ENCODE measurements around the gene EMC10. TPM values are rescaled to one million over a fixed set of nuclear protein-coding genes. Genes with fewer than 3 reads are reported as not detected.

The EMC10 gene
- total RNA-seq, 1 experiment from 2014 or later = 66.7 TPM

DNA sequence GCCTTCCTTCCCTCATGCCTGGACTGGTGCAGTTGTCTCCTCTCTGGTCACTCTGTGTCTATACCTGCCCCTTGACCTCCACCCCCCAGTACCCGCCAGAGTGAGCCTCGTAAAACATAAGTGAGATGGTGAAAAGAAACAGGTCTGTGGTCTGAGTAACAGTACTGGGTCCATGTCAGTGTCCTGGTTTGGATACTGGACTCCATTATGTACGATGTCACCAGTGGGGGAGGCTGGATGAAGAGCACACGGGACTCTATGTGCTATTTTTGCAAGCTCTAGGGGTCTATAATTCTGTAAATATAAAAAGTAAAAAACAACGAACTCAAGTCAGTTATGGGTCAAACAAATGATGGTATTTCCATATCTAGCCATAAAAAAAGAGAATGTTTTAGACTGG lies 29.3 kb upstream of the EMC10 start:
- no peak for ATAC-seq
- Histone ChIP-seq H3K27ac (ENCODE audit: low read length) (no peak overlapping the region), H3K4me1 (ENCODE audit: control insufficient read depth, insufficient read depth, low read length) (no peaks in the 10 kb centered on the region), H3K36me3 (ENCODE audit: control insufficient read depth, insufficient read depth, low read length) (no peaks in the 10 kb centered on the region), H3K4me3 (ENCODE audit: low read depth in 2 of 2, low read length in 2 of 2) (no peak overlapping the region), H3K27me3 (ENCODE audit: control insufficient read depth, insufficient read depth, low read length) (no peaks in the 10 kb centered on the region), H3K9me3 (ENCODE audit: control insufficient read depth, insufficient read depth, low read depth, low read length) (no peaks in the 10 kb centered on the region)
- DNase-seq (ENCODE audit: low read depth, low spot score) = no peak
- BruUV-seq (replicated peaks) = no TSS peak
- ChIA-PET CTCF (no interaction called here), POLR2A (no interaction called here)
- intact Hi-C loops (cut with micrococcal nuclease; ENCODE audit: unreplicated experiment) (no loop called here), in situ Hi-C loops (cut with HindIII; ENCODE audit: low pct_unique_long_range_greater_than_20kb, low sequenced_read_pairs) (no loop called here)
- TF ChIP-seq CTCF (IDR thresholded peaks at IDR 0.05) (no peak), REST (IDR thresholded peaks at IDR 0.05; ENCODE audit: insufficient read depth in 1 of 2, low read depth in 2 of 2, low read length in 1 of 2) (no peak), POLR2AphosphoS5 (IDR thresholded peaks at IDR 0.05; ENCODE audit: low read depth, low read length) (no peak)

- Histone ChIP-seq H3K27me3 (ENCODE audit: control insufficient read depth, insufficient read depth, low read length) (no peaks in the 10 kb centered on the region), H3K27ac (ENCODE audit: low read length) (no peak overlapping the region), H3K9me3 (ENCODE audit: control insufficient read depth, insufficient read depth, low read depth, low read length) (no peaks in the 10 kb centered on the region), H3K4me1 (ENCODE audit: control insufficient read depth, insufficient read depth, low read length) (no peaks in the 10 kb centered on the region), H3K4me3 (ENCODE audit: low read depth in 2 of 2, low read length in 2 of 2) (no peak overlapping the region), H3K36me3 (ENCODE audit: control insufficient read depth, insufficient read depth, low read length) (no peaks in the 10 kb centered on the region)
- no peak for ATAC-seq
- ChIA-PET POLR2A (no interaction called here), CTCF (no interaction called here)
- in situ Hi-C loops (cut with HindIII; ENCODE audit: low pct_unique_long_range_greater_than_20kb, low sequenced_read_pairs) = no loop called here
- TF ChIP-seq CTCF (IDR thresholded peaks at IDR 0.05) (no peak), SIN3A (IDR thresholded peaks at IDR 0.05; ENCODE audit: borderline replicate concordance, insufficient read depth, low read depth, low read length) (no peak), POLR2AphosphoS5 (IDR thresholded peaks at IDR 0.05; ENCODE audit: low read depth, low read length) (no peak), TCF7L2 (IDR thresholded peaks at IDR 0.05; ENCODE audit: low read depth, low read length) (no peak), REST (IDR thresholded peaks at IDR 0.05; ENCODE audit: insufficient read depth in 1 of 2, low read depth in 2 of 2, low read length in 1 of 2) (no peak)
- no peak for DNase-seq (ENCODE audit: low read depth, low spot score)
- intact Hi-C loops (cut with micrococcal nuclease; ENCODE audit: unreplicated experiment) = no loop called here
- no TSS peak for BruUV-seq (replicated peaks)
These were observed 28.6 kb upstream of the EMC10 start for GRCh38 chr19:50447750-50448149.
